HEK293 (cell line): ENCODE data around the gene CFAP299.
"Not testable (repeated sequence)": the region's sequence is repeated elsewhere in the genome, so short reads cannot be mapped to it uniquely, and the experiment has no call there.

Experiments used
- CTCF ChIA-PET: fragments of 350-600 bp; formaldehyde crosslinking; extraction: SDS; loops from one replicate; lab custom pipeline; 2021; ENCODE audit warnings: antibody characterized with exemption; lab: Yijun Ruan, JAX
- POLR2A ChIA-PET: fragments of 300-600 bp; formaldehyde crosslinking; extraction: SDS; loops from one replicate; lab custom pipeline; 2020; ENCODE audit warnings: antibody characterized with exemption, inconsistent platforms; lab: Yijun Ruan, JAX
- H3K27ac ChIP-seq: fragments of 200-500 bp; sonication (Bioruptor generic); 2 replicates; pipeline ENCODE4 v1.5.1; 2014; ENCODE audit warnings: low read depth, low read length, control low read depth, inconsistent platforms; ENCODE audit errors: extremely low read depth
- H3K36me3 ChIP-seq, 2 experiments: fragments of 200-500 bp in 1 of 2; sonication (Bioruptor generic) in 1 of 2; 1 replicate in 1 of 2; 2 replicates in 1 of 2; pipeline ENCODE4 v1.5.1; 2014 to 2017; ENCODE audit warnings: inconsistent platforms in 2 of 2, low read length in 2 of 2; ENCODE audit not compliant: control insufficient read depth in 2 of 2, insufficient read depth in 1 of 2
- H3K4me1 ChIP-seq: fragments of 200-500 bp; sonication (Bioruptor generic); 2 replicates; pipeline ENCODE4 v1.5.1; 2014; ENCODE audit warnings: mild to moderate bottlenecking, low read length, inconsistent platforms; ENCODE audit not compliant: control insufficient read depth, insufficient read depth
- H3K4me3 ChIP-seq: 2 replicates; pipeline ENCODE4 v1.5.1; 2011; ENCODE audit warnings: low read depth, mild to moderate bottlenecking, control low read depth, low read length, moderate library complexity
- H3K9me3 ChIP-seq: fragments of 200-500 bp; sonication (Bioruptor generic); 2 replicates; pipeline ENCODE4 v1.5.1; 2014; ENCODE audit warnings: low read depth, low read length, inconsistent platforms; ENCODE audit not compliant: control insufficient read depth, insufficient read depth
- BCL11A ChIP-seq: fragments of 450-650 bp; formaldehyde crosslinking; IDR thresholded peaks from 2 replicates; pipeline ENCODE4 v1.5.1; 2016; ENCODE audit warnings: low read depth, missing biosample characterization, missing genetic modification characterization
- EGR2 ChIP-seq: fragments of 450-650 bp; formaldehyde crosslinking; IDR thresholded peaks from 2 replicates; pipeline ENCODE4 v1.5.1; 2016; ENCODE audit warnings: low read depth, missing biosample characterization, missing genetic modification characterization
- ZBTB21 ChIP-seq: fragments of 450-650 bp; formaldehyde crosslinking; IDR thresholded peaks from 2 replicates; pipeline ENCODE4 v1.5.1; 2017; ENCODE audit warnings: missing biosample characterization, missing genetic modification characterization
- ZFHX2 ChIP-seq: fragments of 450-650 bp; formaldehyde crosslinking; conservative IDR thresholded peaks from 2 replicates; pipeline ENCODE4 v1.5.1; 2016; ENCODE audit warnings: missing biosample characterization, missing genetic modification characterization
- ZNF138 ChIP-seq: fragments of 450-650 bp; formaldehyde crosslinking; IDR thresholded peaks from 2 replicates; pipeline ENCODE4 v1.5.1; 2016; ENCODE audit warnings: missing biosample characterization, missing genetic modification characterization, borderline replicate concordance
- ZNF146 ChIP-seq: fragments of 450-650 bp; formaldehyde crosslinking; IDR thresholded peaks from 2 replicates; pipeline ENCODE4 v1.5.1; 2016; ENCODE audit warnings: missing biosample characterization, missing genetic modification characterization
- ZNF341 ChIP-seq: fragments of 450-650 bp; formaldehyde crosslinking; IDR thresholded peaks from 2 replicates; pipeline ENCODE4; 2016; ENCODE audit warnings: low read depth, missing biosample characterization, missing genetic modification characterization
- ZNF404 ChIP-seq: fragments of 450-650 bp; formaldehyde crosslinking; IDR thresholded peaks from 2 replicates; pipeline ENCODE4 v1.5.1; 2017; ENCODE audit warnings: missing biosample characterization, missing genetic modification characterization
- ZNF521 ChIP-seq: fragments of 450-650 bp; formaldehyde crosslinking; IDR thresholded peaks from 2 replicates; pipeline ENCODE4 v1.5.1; 2017; ENCODE audit warnings: missing biosample characterization, mild to moderate bottlenecking, missing genetic modification characterization
- ZNF596 ChIP-seq: fragments of 450-650 bp; IDR thresholded peaks from 2 replicates; pipeline ENCODE4 v1.5.0; 2018; ENCODE audit warnings: missing biosample characterization, mild to moderate bottlenecking, missing genetic modification characterization, moderate library complexity
- ZNF623 ChIP-seq: fragments of 450-650 bp; formaldehyde crosslinking; IDR thresholded peaks from 2 replicates; pipeline ENCODE4 v1.5.1; 2016; ENCODE audit warnings: missing biosample characterization, missing genetic modification characterization
- ZNF626 ChIP-seq: fragments of 450-650 bp; sonication (Bioruptor Pico); formaldehyde crosslinking; IDR thresholded peaks from 2 replicates; pipeline ENCODE4 v1.5.1; 2018; ENCODE audit warnings: missing biosample characterization, missing genetic modification characterization, inconsistent platforms
- ZNF629 ChIP-seq: fragments of 450-650 bp; formaldehyde crosslinking; IDR thresholded peaks from 2 replicates; pipeline ENCODE4 v1.5.1; 2017; ENCODE audit warnings: missing biosample characterization, missing genetic modification characterization
- ZNF670 ChIP-seq: fragments of 450-650 bp; formaldehyde crosslinking; IDR thresholded peaks from 2 replicates; pipeline ENCODE4 v1.5.1; 2016; ENCODE audit warnings: missing biosample characterization, missing genetic modification characterization, low read depth
- TF ChIP-seq, protein P1 (sequence below): fragments of 450-650 bp; formaldehyde crosslinking; IDR thresholded peaks from 2 replicates; pipeline ENCODE4 v1.5.1; 2016; ENCODE audit warnings: missing biosample characterization, missing genetic modification characterization
- TF ChIP-seq, protein P2 (sequence below): fragments of 450-650 bp; formaldehyde crosslinking; optimal IDR thresholded peaks from 2 replicates; pipeline ENCODE3; 2016; ENCODE audit warnings: missing biosample characterization, mild to moderate bottlenecking, missing genetic modification characterization
- TF ChIP-seq, protein P3 (sequence below): fragments of 450-650 bp; formaldehyde crosslinking; IDR thresholded peaks from 2 replicates; pipeline ENCODE4; 2016; ENCODE audit warnings: missing biosample characterization, missing genetic modification characterization
- TF ChIP-seq, protein P4 (sequence below): fragments of 450-650 bp; formaldehyde crosslinking; IDR thresholded peaks from 2 replicates; pipeline ENCODE4 v1.5.1; 2016; ENCODE audit warnings: missing biosample characterization, missing genetic modification characterization
- TF ChIP-seq, protein P5 (sequence below): fragments of 450-650 bp; formaldehyde crosslinking; IDR thresholded peaks from 2 replicates; pipeline ENCODE4 v1.5.1; 2016; ENCODE audit warnings: missing biosample characterization, missing genetic modification characterization, low read depth

The CFAP299 gene

DNA sequence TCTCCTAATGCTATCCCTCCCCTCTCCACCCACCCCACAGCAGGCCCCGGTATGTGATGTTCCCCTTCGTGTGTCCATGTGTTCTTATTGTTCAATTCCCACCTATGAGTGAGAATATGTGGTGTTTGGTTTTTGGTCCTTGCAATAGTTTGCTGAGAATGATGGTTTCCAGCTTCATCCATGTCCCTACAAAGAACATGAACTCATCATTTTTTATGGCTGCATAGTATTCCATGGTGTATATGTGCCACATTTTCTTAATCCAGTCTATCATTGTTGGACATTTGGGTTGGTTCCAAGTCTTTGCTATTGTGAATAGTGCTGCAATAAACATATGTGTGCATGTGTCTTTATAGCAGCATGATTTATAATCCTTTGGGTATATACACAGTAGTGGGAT, 44.9 kb upstream of the CFAP299 start:
- H3K9me3 ChIP-seq, H3K4me1 ChIP-seq, CTCF ChIA-PET, H3K4me3 ChIP-seq, POLR2A ChIA-PET, H3K27ac ChIP-seq, H3K36me3 ChIP-seq: not testable (repeated sequence)
- TF ChIP-seq ZNF146, result peak; percentile 91
- TF ChIP-seq, protein P1, sequence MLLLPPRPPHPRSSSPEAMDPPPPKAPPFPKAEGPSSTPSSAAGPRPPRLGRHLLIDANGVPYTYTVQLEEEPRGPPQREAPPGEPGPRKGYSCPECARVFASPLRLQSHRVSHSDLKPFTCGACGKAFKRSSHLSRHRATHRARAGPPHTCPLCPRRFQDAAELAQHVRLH (tag by site-specific recombination), result peak; percentile 25; the same call in 1 of the 2 replicates

DNA sequence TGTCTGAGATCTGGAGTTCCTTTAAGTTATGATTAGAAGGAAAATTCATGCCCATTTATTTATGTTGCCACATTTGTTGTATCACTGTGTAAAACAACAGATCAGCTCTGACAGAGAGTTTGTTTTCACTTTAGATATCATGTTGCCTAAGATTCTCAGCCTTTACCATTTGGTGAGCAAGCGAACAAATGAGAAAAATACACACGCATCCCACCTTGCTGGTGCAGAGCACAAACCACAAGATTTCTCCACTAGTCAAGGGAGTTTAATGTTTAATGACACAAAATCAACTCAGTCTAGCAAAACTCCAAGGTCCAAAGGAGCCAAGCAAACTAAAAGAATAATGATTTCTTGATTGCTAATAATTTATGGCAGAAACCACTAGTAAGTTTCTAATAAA, 41.3 kb upstream of the CFAP299 start:
- CTCF ChIA-PET, result no interaction called here
- no peak overlapping the region for H3K27ac ChIP-seq
- H3K36me3 ChIP-seq, result no peaks in the 10 kb centered on the region
- TF ChIP-seq ZNF670 (tag by site-specific recombination) (no peak), ZNF138 (tag by site-specific recombination) (no peak), ZNF341 (tag by site-specific recombination) (no peak), ZNF404 (tag by site-specific recombination) (no peak), ZNF521 (tag by site-specific recombination) (no peak), ZNF146 (no peak), ZBTB21 (tag by site-specific recombination) (no peak), ZNF626 (tag by site-specific recombination) (no peak), ZNF623 (tag by site-specific recombination) (no peak), ZNF629 (tag by site-specific recombination) (no peak), ZNF596 (tag by site-specific recombination) (no peak)
- TF ChIP-seq, protein P2, sequence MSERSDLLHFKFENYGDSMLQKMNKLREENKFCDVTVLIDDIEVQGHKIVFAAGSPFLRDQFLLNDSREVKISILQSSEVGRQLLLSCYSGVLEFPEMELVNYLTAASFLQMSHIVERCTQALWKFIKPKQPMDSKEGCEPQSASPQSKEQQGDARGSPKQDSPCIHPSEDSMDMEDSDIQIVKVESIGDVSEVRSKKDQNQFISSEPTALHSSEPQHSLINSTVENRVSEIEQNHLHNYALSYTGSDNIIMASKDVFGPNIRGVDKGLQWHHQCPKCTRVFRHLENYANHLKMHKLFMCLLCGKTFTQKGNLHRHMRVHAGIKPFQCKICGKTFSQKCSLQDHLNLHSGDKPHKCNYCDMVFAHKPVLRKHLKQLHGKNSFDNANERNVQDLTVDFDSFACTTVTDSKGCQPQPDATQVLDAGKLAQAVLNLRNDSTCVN, result no peak
- TF ChIP-seq, protein P3, sequence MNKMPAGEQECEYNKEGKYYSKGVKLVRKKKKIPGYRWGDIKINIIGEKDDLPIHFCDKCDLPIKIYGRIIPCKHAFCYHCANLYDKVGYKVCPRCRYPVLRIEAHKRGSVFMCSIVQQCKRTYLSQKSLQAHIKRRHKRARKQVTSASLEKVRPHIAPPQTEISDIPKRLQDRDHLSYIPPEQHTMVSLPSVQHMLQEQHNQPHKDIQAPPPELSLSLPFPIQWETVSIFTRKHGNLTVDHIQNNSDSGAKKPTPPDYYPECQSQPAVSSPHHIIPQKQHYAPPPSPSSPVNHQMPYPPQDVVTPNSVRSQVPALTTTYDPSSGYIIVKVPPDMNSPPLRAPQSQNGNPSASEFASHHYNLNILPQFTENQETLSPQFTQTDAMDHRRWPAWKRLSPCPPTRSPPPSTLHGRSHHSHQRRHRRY (tag by site-specific recombination), result no peak
- TF ChIP-seq, protein P4, sequence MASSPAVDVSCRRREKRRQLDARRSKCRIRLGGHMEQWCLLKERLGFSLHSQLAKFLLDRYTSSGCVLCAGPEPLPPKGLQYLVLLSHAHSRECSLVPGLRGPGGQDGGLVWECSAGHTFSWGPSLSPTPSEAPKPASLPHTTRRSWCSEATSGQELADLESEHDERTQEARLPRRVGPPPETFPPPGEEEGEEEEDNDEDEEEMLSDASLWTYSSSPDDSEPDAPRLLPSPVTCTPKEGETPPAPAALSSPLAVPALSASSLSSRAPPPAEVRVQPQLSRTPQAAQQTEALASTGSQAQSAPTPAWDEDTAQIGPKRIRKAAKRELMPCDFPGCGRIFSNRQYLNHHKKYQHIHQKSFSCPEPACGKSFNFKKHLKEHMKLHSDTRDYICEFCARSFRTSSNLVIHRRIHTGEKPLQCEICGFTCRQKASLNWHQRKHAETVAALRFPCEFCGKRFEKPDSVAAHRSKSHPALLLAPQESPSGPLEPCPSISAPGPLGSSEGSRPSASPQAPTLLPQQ (tag by site-specific recombination), result no peak
- TF ChIP-seq, protein P5, sequence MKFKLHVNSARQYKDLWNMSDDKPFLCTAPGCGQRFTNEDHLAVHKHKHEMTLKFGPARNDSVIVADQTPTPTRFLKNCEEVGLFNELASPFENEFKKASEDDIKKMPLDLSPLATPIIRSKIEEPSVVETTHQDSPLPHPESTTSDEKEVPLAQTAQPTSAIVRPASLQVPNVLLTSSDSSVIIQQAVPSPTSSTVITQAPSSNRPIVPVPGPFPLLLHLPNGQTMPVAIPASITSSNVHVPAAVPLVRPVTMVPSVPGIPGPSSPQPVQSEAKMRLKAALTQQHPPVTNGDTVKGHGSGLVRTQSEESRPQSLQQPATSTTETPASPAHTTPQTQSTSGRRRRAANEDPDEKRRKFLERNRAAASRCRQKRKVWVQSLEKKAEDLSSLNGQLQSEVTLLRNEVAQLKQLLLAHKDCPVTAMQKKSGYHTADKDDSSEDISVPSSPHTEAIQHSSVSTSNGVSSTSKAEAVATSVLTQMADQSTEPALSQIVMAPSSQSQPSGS, result no peak
- TF ChIP-seq, all 188 proteins: peak for 0
- Histone ChIP-seq H3K4me3 (no peak overlapping the region), H3K4me1 (no peaks in the 10 kb centered on the region), H3K9me3 (no peaks in the 10 kb centered on the region)
- POLR2A ChIA-PET, result no interaction called here

DNA sequence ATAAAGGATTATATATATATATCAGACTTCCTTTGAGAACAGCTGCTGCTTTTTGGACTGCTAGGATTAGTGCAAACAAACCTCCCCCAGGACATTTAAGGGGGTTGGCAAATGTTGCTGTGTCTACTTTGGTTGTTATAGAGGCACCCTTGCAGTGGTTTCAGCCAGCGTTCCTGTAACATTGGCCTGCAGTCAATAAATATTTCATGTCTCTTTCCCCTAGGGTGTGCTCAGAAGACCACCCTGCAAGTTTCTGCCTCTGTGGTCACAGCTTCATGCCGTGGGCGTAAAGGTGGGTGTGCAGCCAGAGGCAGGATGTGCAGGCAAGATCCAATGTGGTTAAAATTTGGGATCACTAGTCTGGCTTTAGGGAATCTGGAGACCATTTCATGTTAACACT, 40.2 kb upstream of the CFAP299 start:
- H3K9me3 ChIP-seq, result no peaks in the 10 kb centered on the region
- TF ChIP-seq EGR2 (tag by site-specific recombination), result peak; percentile 21; the same call in 1 of the 2 replicates
- no peak for TF ChIP-seq ZNF341 (tag by site-specific recombination)
- TF ChIP-seq ZFHX2 (tag by site-specific recombination), result 0 out of 2 replicates have a peak, but pooled peaks have one; percentile 37
- TF ChIP-seq BCL11A (tag by site-specific recombination), result no peak
- ChIA-PET CTCF (interaction anchor here (0.6 kb wide), 1 partner anchor 745 kb away, joined by 3 read pairs; no protein-coding TSS in a partner anchor), POLR2A (no interaction called here)
- no peak overlapping the region for H3K4me3 ChIP-seq
- H3K27ac ChIP-seq, result no peak overlapping the region
- H3K36me3 ChIP-seq, result no peaks in the 10 kb centered on the region
- H3K4me1 ChIP-seq, result no peaks in the 10 kb centered on the region
